Measurements from ENCODE around the gene PRDM5.

- no peak for TF ChIP-seq REST (IDR thresholded peaks at IDR 0.05; ENCODE audit: insufficient read depth in 1 of 2, low read depth in 2 of 2, low read length in 2 of 2)
- TF ChIP-seq SIN3A (IDR thresholded peaks at IDR 0.05; ENCODE audit: borderline replicate concordance, insufficient read depth, low read length), result no peak
- no peak for TF ChIP-seq POLR2AphosphoS5 (IDR thresholded peaks at IDR 0.05; ENCODE audit: low read depth, low read length)
These were observed 639 bp upstream of the PRDM5 start for GRCh38 chr4:120923207-120923522.
